Panc1 (cell line): ENCODE results near the gene KRTAP5-1. TPM values are rescaled to one million over a fixed set of nuclear protein-coding genes. Genes with fewer than 3 reads are reported as not detected.
"Not testable (repeated sequence)": the region's sequence is repeated elsewhere in the genome, so short reads cannot be mapped to it uniquely, and the experiment has no call there.

ENCODE experiments used
- ATAC-seq: fragments of 200-7000 bp; cut with Tn5 transposase; 2 replicates; pipeline ENCODE4 v1.9.1; 2020; ENCODE audit warnings: mild to moderate bottlenecking, moderate library complexity
- BruUV-seq: library from RNA; stranded (reverse); fragments of 400-500 nt; replicated peaks from 2 replicates; lab custom pipeline; 2021; lab: Mats Ljungman, UMichigan
- CTCF ChIA-PET: fragments of 300-600 bp; sonication (Branson Sonifier 250); formaldehyde crosslinking; loops from one replicate; lab custom pipeline; 2022; ENCODE audit warnings: antibody characterized with exemption; lab: Charles Lee
- POLR2A ChIA-PET: fragments of 300-600 bp; sonication (Branson Sonifier 250); formaldehyde crosslinking; loops from one replicate; lab custom pipeline; 2022; ENCODE audit warnings: antibody characterized with exemption; lab: Charles Lee
- DNase-seq: peaks from one replicate; pipeline ENCODE4 v3.0.0-alpha.2; 2010; ENCODE audit warnings: low read depth, low spot score
- H3K27ac ChIP-seq: 2 replicates; pipeline ENCODE4 v1.5.1; 2011; ENCODE audit warnings: mild to moderate bottlenecking, low read length, inconsistent platforms
- H3K27me3 ChIP-seq: fragments of 200-500 bp; sonication (Bioruptor generic); 2 replicates; pipeline ENCODE4 v1.6.0; 2014; ENCODE audit warnings: low read length, inconsistent platforms; ENCODE audit not compliant: control insufficient read depth, insufficient read depth
- H3K36me3 ChIP-seq: fragments of 200-500 bp; sonication (Bioruptor generic); 2 replicates; pipeline ENCODE4 v1.5.1; 2014; ENCODE audit warnings: inconsistent platforms, mild to moderate bottlenecking, low read length, moderate library complexity; ENCODE audit not compliant: control insufficient read depth, insufficient read depth
- H3K4me1 ChIP-seq: 2 replicates; pipeline ENCODE4 v1.5.1; 2011; ENCODE audit warnings: inconsistent platforms, mild to moderate bottlenecking, low read length, moderate library complexity; ENCODE audit not compliant: control insufficient read depth, insufficient read depth
- H3K4me3 ChIP-seq, 2 experiments: 2 replicates each; pipeline ENCODE4 v1.5.1; 2011 to 2012; ENCODE audit warnings: low read depth in 2 of 2, low read length in 2 of 2, mild to moderate bottlenecking in 2 of 2, inconsistent platforms in 1 of 2, moderate library complexity in 1 of 2
- H3K9me3 ChIP-seq: fragments of 200-500 bp; sonication (Bioruptor generic); 2 replicates; pipeline ENCODE4 v1.5.1; 2014; ENCODE audit warnings: low read depth, mild to moderate bottlenecking, inconsistent platforms, low read length, moderate library complexity; ENCODE audit not compliant: control insufficient read depth, insufficient read depth
- POLR2AphosphoS5 ChIP-seq: IDR thresholded peaks from 2 replicates; pipeline ENCODE4 v1.6.1; 2012; ENCODE audit warnings: mild to moderate bottlenecking, low read depth, low read length, moderate library complexity
- SIN3A ChIP-seq: IDR thresholded peaks from 2 replicates; pipeline ENCODE4 v1.6.1; 2012; ENCODE audit warnings: low read depth, mild to moderate bottlenecking, low read length, moderate library complexity, borderline replicate concordance; ENCODE audit not compliant: insufficient read depth
- TCF7L2 ChIP-seq: IDR thresholded peaks from 2 replicates; pipeline ENCODE4 v1.6.1; 2011; ENCODE audit warnings: mild to moderate bottlenecking, low read depth, low read length, inconsistent platforms
- in situ Hi-C: cut with HindIII; loops from 2 replicates; pipeline ENCODE4 v1.10.0; 2016; ENCODE audit warnings: low sequenced_read_pairs, low pct_unique_long_range_greater_than_20kb
- intact Hi-C: fragments of 100-400 bp; cut with micrococcal nuclease; formaldehyde crosslinking; loops from one replicate; pipeline ENCODE4 v1.10.0; 2022; ENCODE audit not compliant: unreplicated experiment
- total RNA-seq: library from RNA; stranded (reverse); gene quantifications from one replicate; pipeline ENCODE4 v1.2.1, GENCODE V29; 2021; ENCODE audit not compliant: unreplicated experiment
- TF ChIP-seq, protein P1 (sequence below), 2 experiments: IDR thresholded peaks; 2 replicates each; pipeline ENCODE4 v1.6.1; 2011 to 2012; ENCODE audit warnings: low read depth in 2 of 2, control low read depth in 1 of 2, low read length in 1 of 2, mild to moderate bottlenecking in 1 of 2, moderate library complexity in 1 of 2; ENCODE audit not compliant: insufficient read depth in 1 of 2
- TF ChIP-seq, protein P2 (sequence below): fragments of 450-650 bp; IDR thresholded peaks from 2 replicates; pipeline ENCODE4 v1.5.1; 2017; ENCODE audit warnings: mild to moderate bottlenecking

KRTAP5-1 gene
- total RNA-seq, 1 experiment from 2014 or later = not detected

DNA sequence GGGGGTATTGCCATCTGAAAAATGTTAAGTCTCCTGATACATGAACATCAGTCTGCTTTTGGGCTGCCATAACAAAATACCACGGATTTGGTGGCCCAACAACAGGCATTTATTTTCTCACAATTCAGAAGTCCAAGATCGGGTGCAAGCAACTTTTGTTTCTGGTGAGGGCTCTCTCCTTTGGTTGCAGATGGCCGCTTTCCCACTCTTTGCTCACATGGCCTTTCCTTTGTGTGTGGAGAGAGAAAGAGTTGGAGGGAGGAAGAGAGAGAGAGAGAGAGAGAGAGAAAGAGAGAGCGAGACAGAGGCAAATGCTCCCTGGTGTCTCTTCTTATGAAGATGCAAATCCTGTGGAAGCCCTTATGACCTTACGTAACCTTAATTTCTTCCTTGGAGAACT is 15.5 kb upstream of the KRTAP5-1 start:
- Histone ChIP-seq H3K4me3 (no peak overlapping the region), H3K27me3 (peaks cover 25% of the 10 kb centered on the region), H3K9me3 (no peaks in the 10 kb centered on the region), H3K36me3 (no peaks in the 10 kb centered on the region), H3K27ac (no peak overlapping the region), H3K4me1 (no peaks in the 10 kb centered on the region)
- ChIA-PET POLR2A (no interaction called here), CTCF (no interaction called here)
- intact Hi-C loops = no loop called here
- no peak for ATAC-seq
- no TSS peak for BruUV-seq
- TF ChIP-seq POLR2AphosphoS5 (no peak), SIN3A (no peak), TCF7L2 (no peak)
- TF ChIP-seq, protein P1, sequence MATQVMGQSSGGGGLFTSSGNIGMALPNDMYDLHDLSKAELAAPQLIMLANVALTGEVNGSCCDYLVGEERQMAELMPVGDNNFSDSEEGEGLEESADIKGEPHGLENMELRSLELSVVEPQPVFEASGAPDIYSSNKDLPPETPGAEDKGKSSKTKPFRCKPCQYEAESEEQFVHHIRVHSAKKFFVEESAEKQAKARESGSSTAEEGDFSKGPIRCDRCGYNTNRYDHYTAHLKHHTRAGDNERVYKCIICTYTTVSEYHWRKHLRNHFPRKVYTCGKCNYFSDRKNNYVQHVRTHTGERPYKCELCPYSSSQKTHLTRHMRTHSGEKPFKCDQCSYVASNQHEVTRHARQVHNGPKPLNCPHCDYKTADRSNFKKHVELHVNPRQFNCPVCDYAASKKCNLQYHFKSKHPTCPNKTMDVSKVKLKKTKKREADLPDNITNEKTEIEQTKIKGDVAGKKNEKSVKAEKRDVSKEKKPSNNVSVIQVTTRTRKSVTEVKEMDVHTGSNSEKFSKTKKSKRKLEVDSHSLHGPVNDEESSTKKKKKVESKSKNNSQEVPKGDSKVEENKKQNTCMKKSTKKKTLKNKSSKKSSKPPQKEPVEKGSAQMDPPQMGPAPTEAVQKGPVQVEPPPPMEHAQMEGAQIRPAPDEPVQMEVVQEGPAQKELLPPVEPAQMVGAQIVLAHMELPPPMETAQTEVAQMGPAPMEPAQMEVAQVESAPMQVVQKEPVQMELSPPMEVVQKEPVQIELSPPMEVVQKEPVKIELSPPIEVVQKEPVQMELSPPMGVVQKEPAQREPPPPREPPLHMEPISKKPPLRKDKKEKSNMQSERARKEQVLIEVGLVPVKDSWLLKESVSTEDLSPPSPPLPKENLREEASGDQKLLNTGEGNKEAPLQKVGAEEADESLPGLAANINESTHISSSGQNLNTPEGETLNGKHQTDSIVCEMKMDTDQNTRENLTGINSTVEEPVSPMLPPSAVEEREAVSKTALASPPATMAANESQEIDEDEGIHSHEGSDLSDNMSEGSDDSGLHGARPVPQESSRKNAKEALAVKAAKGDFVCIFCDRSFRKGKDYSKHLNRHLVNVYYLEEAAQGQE (IDR thresholded peaks at IDR 0.05; ENCODE audit: insufficient read depth in 1 of 2, low read depth in 2 of 2, low read length in 1 of 2) = no peak
- TF ChIP-seq, protein P2, sequence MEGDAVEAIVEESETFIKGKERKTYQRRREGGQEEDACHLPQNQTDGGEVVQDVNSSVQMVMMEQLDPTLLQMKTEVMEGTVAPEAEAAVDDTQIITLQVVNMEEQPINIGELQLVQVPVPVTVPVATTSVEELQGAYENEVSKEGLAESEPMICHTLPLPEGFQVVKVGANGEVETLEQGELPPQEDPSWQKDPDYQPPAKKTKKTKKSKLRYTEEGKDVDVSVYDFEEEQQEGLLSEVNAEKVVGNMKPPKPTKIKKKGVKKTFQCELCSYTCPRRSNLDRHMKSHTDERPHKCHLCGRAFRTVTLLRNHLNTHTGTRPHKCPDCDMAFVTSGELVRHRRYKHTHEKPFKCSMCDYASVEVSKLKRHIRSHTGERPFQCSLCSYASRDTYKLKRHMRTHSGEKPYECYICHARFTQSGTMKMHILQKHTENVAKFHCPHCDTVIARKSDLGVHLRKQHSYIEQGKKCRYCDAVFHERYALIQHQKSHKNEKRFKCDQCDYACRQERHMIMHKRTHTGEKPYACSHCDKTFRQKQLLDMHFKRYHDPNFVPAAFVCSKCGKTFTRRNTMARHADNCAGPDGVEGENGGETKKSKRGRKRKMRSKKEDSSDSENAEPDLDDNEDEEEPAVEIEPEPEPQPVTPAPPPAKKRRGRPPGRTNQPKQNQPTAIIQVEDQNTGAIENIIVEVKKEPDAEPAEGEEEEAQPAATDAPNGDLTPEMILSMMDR = no peak
- in situ Hi-C loops = no loop called here
- no peak for DNase-seq

DNA sequence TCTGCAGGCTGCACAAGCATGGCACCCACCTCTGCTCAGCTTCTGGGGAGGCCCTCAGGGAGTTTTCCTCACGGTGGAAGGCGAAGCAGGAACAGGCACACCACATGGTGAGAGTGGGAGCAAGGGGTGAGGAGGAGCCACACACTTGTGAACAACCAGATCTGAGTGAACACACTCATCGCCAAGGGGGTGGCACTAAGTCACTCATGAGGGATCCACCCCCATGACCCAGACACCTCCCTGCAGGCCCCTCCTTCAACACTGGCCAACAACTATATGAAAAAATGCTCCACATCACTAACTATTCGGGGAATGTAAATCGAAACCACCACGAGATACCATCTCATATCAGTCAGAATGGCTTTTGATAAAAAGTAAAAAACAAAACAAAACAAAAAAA is 13.7 kb upstream of the KRTAP5-1 start:
- no peak overlapping the region for H3K4me3 ChIP-seq
- peaks cover 32% of the 10 kb centered on the region for H3K27me3 ChIP-seq
- in situ Hi-C loops = no loop called here
- intact Hi-C loops = no loop called here
- no peak for DNase-seq
- no peak for ATAC-seq
- H3K27ac ChIP-seq = no peak overlapping the region
- BruUV-seq = no TSS peak
- no peaks in the 10 kb centered on the region for H3K9me3 ChIP-seq
- POLR2A ChIA-PET = no interaction called here
- CTCF ChIA-PET = interaction anchor here (0.7 kb wide), 1 partner anchor 502 kb away, joined by 3 read pairs; no protein-coding TSS in a partner anchor
- no peaks in the 10 kb centered on the region for H3K4me1 ChIP-seq
- no peaks in the 10 kb centered on the region for H3K36me3 ChIP-seq
- TF ChIP-seq POLR2AphosphoS5 = no peak
- no peak for TF ChIP-seq TCF7L2
- no peak for TF ChIP-seq SIN3A
- TF ChIP-seq, protein P1 (IDR thresholded peaks at IDR 0.05; ENCODE audit: insufficient read depth in 1 of 2, low read depth in 2 of 2, low read length in 1 of 2) = no peak
- TF ChIP-seq, protein P2 = no peak

DNA sequence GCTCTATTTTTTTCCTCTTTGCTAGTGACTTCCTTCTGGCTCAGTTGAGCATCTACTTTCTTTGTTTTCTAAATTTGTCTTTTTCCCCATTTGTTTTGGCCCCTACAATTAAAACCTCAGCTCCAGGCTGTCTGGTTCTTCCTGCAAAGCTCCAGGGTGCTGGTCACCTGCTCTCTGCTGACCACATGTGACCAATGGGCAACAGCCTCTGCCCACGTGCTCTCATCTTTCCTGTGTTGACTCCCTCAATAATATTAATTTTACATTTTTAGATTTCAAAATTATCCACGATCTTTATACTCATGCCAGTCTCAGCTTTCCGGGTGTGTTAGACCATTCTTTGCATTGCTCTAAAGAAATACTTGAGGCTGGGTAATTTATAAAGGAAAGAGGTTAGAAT is 13.3 kb upstream of the KRTAP5-1 start:
- peaks cover 30% of the 10 kb centered on the region for H3K27me3 ChIP-seq
- H3K36me3 ChIP-seq, H3K27ac ChIP-seq, DNase-seq, H3K4me3 ChIP-seq, POLR2A ChIA-PET, BruUV-seq, H3K9me3 ChIP-seq, H3K4me1 ChIP-seq, intact Hi-C loops, in situ Hi-C loops, ATAC-seq: not testable (repeated sequence)
- CTCF ChIA-PET = interaction anchor here (0.7 kb wide), 1 partner anchor 502 kb away, joined by 3 read pairs; no protein-coding TSS in a partner anchor
